NCI-H2171 (cell line): ENCODE results near the gene NADSYN1.

ENCODE experiments used
- DNase-seq: peaks from one replicate; lab custom pipeline; 2025; lab: John Stamatoyannopoulos, UW

NADSYN1 gene

DNA sequence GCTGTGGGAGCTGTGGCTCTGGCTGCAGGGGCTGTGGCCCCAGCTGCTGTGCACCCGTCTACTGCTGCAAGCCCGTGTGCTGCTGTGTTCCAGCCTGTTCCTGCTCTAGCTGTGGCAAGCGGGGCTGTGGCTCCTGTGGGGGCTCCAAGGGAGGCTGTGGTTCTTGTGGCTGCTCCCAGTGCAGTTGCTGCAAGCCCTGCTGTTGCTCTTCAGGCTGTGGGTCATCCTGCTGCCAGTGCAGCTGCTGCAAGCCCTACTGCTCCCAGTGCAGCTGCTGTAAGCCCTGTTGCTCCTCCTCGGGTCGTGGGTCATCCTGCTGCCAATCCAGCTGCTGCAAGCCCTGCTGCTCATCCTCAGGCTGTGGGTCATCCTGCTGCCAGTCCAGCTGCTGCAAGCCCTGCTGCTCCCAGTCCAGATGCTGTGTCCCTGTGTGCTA lies 95.7 kb downstream of the NADSYN1 start:
- DNase-seq = no peak
